Measurements from ENCODE around the gene RAD51B.

DNA sequence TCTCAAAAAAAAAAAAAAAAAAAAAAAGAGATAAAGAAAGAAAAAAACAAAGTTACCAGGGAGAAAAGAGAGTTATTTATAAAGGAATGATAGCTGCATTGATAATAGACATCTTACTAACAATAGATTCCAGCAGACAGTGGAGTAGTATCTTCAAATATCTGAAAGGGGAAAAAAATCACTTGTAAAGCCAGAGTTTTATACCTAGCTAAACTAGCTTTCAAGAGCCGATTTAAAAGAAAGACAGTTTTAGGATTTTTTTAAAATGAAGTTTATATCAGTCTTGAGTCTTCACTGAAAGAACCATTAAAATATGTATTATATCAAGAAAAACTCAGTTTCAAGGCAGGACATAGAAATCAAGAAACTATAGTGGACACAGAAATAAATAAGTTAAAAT lies 710.9 kb downstream of the RAD51B start:
- TF ChIP-seq TAF1 (IDR thresholded peaks at IDR 0.05; ENCODE audit: low read depth, low read length) (no peak), POLR2A (IDR thresholded peaks at IDR 0.05; ENCODE audit: low read depth, low read length) (no peak)

Measured in GM12891 (cell line).